H1 (cell line): ENCODE data around the gene TNRC6C.
"Not testable (repeated sequence)": the region's sequence is repeated elsewhere in the genome, so short reads cannot be mapped to it uniquely, and the experiment has no call there.

ENCODE experiments used
- BACH1 ChIP-seq: IDR thresholded peaks from 2 replicates; pipeline ENCODE4 v1.6.1; 2012; ENCODE audit warnings: low read length, improper control_type of control experiment
- BRCA1 ChIP-seq: IDR thresholded peaks from 2 replicates; pipeline ENCODE4 v1.6.1; 2012; ENCODE audit warnings: low read depth, low read length, improper control_type of control experiment
- CBX8 ChIP-seq: fragments of 300-800, 300-1000 bp; sonication (generic); IDR thresholded peaks from 2 replicates; pipeline ENCODE4 v1.7.1; 2016; ENCODE audit warnings: low read depth, low read length, borderline replicate concordance
- CREB1 ChIP-seq: IDR thresholded peaks from 2 replicates; pipeline ENCODE4 v1.6.1; 2012; ENCODE audit warnings: inconsistent platforms
- CTCF ChIP-seq, 3 experiments: IDR thresholded peaks; 1 replicate in 2 of 3; 2 replicates in 1 of 3; pipeline versions ENCODE4 v1.5.1 to v1.6.1; 2011; ENCODE audit warnings: low read length in 3 of 3, mild to moderate bottlenecking in 3 of 3, inconsistent platforms in 2 of 3, low read depth in 1 of 3, moderate library complexity in 1 of 3; ENCODE audit not compliant: insufficient read depth in 1 of 3; ENCODE audit errors: control extremely low read depth in 1 of 3
- EP300 ChIP-seq, 2 experiments: IDR thresholded peaks; 1 replicate in 1 of 2; 2 replicates in 1 of 2; pipeline ENCODE4 v1.6.1; 2011 to 2012; ENCODE audit warnings: low read depth in 2 of 2, low read length in 2 of 2, mild to moderate bottlenecking in 2 of 2, borderline replicate concordance in 1 of 2, inconsistent platforms in 1 of 2, moderate library complexity in 1 of 2
- EZH2 ChIP-seq: fragments of 200-600 bp; sonication (generic); IDR thresholded peaks from 2 replicates; pipeline ENCODE4 v1.7.1; 2012; ENCODE audit warnings: low read depth, mild to moderate bottlenecking, moderate library complexity, low read length, inconsistent platforms; ENCODE audit not compliant: severe bottlenecking
- GABPA ChIP-seq: IDR thresholded peaks from 2 replicates; pipeline ENCODE4 v1.6.1; 2011; ENCODE audit warnings: mild to moderate bottlenecking, low read length, moderate library complexity, borderline replicate concordance; ENCODE audit not compliant: insufficient read depth
- JUND ChIP-seq: IDR thresholded peaks from 2 replicates; pipeline ENCODE4 v1.6.1; 2011; ENCODE audit warnings: mild to moderate bottlenecking, improper control_type of control experiment, low read length
- MAX ChIP-seq: IDR thresholded peaks from 2 replicates; pipeline ENCODE4 v1.6.1; 2012; ENCODE audit warnings: inconsistent platforms
- NANOG ChIP-seq: IDR thresholded peaks from 2 replicates; pipeline ENCODE4 v1.6.1; 2011; ENCODE audit warnings: low read length, low read depth, mild to moderate bottlenecking, inconsistent platforms; ENCODE audit not compliant: insufficient read depth, poor library complexity, severe bottlenecking
- POLR2AphosphoS5 ChIP-seq: IDR thresholded peaks from 2 replicates; pipeline ENCODE4 v1.6.1; 2011; ENCODE audit warnings: low read depth, low read length
- SIN3A ChIP-seq, 2 experiments: IDR thresholded peaks in 1 of 2; conservative IDR thresholded peaks in 1 of 2; 2 replicates each; pipeline ENCODE4 v1.6.1; 2011 to 2012; ENCODE audit warnings: low read length in 2 of 2, improper control_type of control experiment in 1 of 2, low read depth in 1 of 2, mild to moderate bottlenecking in 1 of 2
- USF2 ChIP-seq: IDR thresholded peaks from 2 replicates; pipeline ENCODE4 v1.6.1; 2011; ENCODE audit warnings: low read length, improper control_type of control experiment

- TF ChIP-seq USF2; CTCF (IDR thresholded peaks at IDR 0.05; ENCODE audit: control extremely low read depth in 1 of 3, insufficient read depth in 1 of 3, low read depth in 1 of 3, low read length in 3 of 3); BRCA1; SIN3A (conservative IDR thresholded peaks at IDR 0.05 in 1 of 2, IDR thresholded peaks at IDR 0.05 in 1 of 2; ENCODE audit: low read depth in 1 of 2, low read length in 2 of 2); CBX8; JUND; POLR2AphosphoS5; MAX; CREB1; EZH2; NANOG; BACH1; GABPA; EP300 (IDR thresholded peaks at IDR 0.05; ENCODE audit: borderline replicate concordance in 1 of 2, low read depth in 2 of 2, low read length in 2 of 2): not testable (repeated sequence)
Measured at GRCh38 chr17:77993735-77994134, 35.2 kb downstream of the TNRC6C start.
